Activated CD4-positive, alpha-beta T cell treated with anti-CD3 and anti-CD28 coated beads for 36 hours (primary cell): Measurements from ENCODE around the gene SFMBT1. TPM values are rescaled to one million over a fixed set of nuclear protein-coding genes. Genes with fewer than 3 reads are reported as not detected.

ENCODE experiments used
- ATAC-seq: fragments of 200-7000 bp; cut with Tn5 transposase; one replicate; pipeline ENCODE4 v1.10.0; 2021; ENCODE audit warnings: mild to moderate bottlenecking, moderate library complexity
- CTCF ChIA-PET: fragments of 350-600 bp; sonication (Branson Sonifier 250); formaldehyde crosslinking; loops from one replicate; lab custom pipeline; 2021; ENCODE audit warnings: antibody characterized with exemption; lab: Charles Lee
- POLR2A ChIA-PET: fragments of 350-600 bp; sonication (Branson Sonifier 250); formaldehyde crosslinking; loops from one replicate; lab custom pipeline; 2021; ENCODE audit warnings: antibody characterized with exemption, inconsistent platforms; lab: Charles Lee
- DNase-seq: peaks from one replicate; pipeline ENCODE4 v3.0.0-alpha.2; 2020
- H3K27ac Mint-ChIP-seq: one replicate; pipeline ENCODE4 v1.8.0; 2021; ENCODE audit warnings: mixed read lengths
- H3K27me3 Mint-ChIP-seq: one replicate; pipeline ENCODE4 v1.8.0; 2021; ENCODE audit warnings: mixed read lengths
- H3K36me3 Mint-ChIP-seq: one replicate; pipeline ENCODE4 v1.8.0; 2021; ENCODE audit warnings: low read depth, mixed read lengths
- H3K4me1 Mint-ChIP-seq: one replicate; pipeline ENCODE4 v1.8.0; 2021; ENCODE audit warnings: mixed read lengths
- H3K4me3 Mint-ChIP-seq: one replicate; pipeline ENCODE4 v1.8.0; 2021; ENCODE audit warnings: mild to moderate bottlenecking, moderate library complexity, mixed read lengths
- H3K9me3 Mint-ChIP-seq: one replicate; pipeline ENCODE4 v1.8.0; 2021; ENCODE audit warnings: low read depth, mixed read lengths
- intact Hi-C, 2 experiments: fragments of 100-400 bp; cut with DNase I in 1 of 2; cut with micrococcal nuclease in 1 of 2; formaldehyde crosslinking; loops; one replicate each; pipeline versions ENCODE4 v1.14.2 to v1.15.1; 2022 to 2024; cut with DNase I, micrococcal nuclease
- total RNA-seq, 2 experiments: library from RNA; stranded (reverse); gene quantifications; one replicate each; pipeline ENCODE4 v1.2.3, GENCODE V29; 2021

SFMBT1 gene
- total RNA-seq, 2 experiments from 2014 or later, result 14.5 to 20.3 TPM

DNA sequence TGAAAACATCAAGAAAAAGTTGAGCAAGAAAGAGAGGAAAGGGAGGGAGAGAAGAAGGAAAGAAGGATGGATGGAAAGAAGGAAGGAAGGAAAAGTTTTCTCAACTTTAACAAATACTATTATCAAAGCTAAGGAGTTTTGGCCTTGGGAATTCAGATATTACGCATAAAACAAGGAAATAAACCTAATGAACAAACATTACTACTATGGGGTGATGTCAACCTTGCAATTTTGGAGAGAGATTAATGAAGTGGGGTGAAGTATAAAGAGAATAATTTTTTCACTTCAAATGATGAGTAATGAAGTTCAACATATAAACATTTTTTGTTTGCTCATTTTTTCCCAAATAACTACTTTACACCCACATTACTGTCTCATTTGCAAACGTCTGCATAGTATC is 55.2 kb downstream of the SFMBT1 start:
- Mint-ChIP-seq H3K27ac (peak overlapping the region; percentile 65), H3K36me3 (no peaks in the 10 kb centered on the region), H3K27me3 (no peaks in the 10 kb centered on the region), H3K4me1 (peaks cover 30% of the 10 kb centered on the region), H3K9me3 (no peaks in the 10 kb centered on the region), H3K4me3 (no peak overlapping the region)
- ChIA-PET POLR2A (no interaction called here), CTCF (interaction anchor here (1.0 kb wide), 1 partner anchor 73 kb away, joined by 3 read pairs; no protein-coding TSS in a partner anchor)
- no peak for ATAC-seq
- intact Hi-C loops, result no loop called here
- no peak for DNase-seq

DNA sequence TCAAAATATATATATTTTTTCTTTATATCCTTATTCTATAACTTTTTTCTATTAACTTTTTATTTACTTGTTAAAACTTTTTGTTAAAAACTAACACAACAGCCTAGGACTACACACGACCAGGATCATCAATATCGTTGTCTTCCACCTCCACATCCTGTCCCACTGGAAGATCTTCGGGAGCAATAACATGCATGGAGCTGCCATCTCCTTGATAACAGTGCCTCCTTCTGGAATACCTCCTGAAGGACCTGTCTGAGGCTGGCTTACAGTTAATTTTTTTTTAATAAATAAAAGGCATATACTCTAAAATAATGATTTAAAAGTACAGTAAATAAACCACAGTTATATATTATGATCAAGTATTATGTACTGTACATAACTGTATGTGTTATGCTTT is 58.9 kb downstream of the SFMBT1 start:
- Mint-ChIP-seq H3K36me3 (no peaks in the 10 kb centered on the region), H3K27me3 (no peaks in the 10 kb centered on the region), H3K27ac (no peak overlapping the region), H3K4me3 (no peak overlapping the region), H3K9me3 (no peaks in the 10 kb centered on the region), H3K4me1 (peaks cover 57% of the 10 kb centered on the region)
- CTCF ChIA-PET, result interaction anchor here (0.6 to 1.1 kb wide), 6 partner anchors 9 to 114 kb away, joined by 3 to 4 read pairs (median 3); no protein-coding TSS in a partner anchor
- DNase-seq, result no peak
- intact Hi-C loops, result no loop called here
- POLR2A ChIA-PET, result no interaction called here
- no peak for ATAC-seq

DNA sequence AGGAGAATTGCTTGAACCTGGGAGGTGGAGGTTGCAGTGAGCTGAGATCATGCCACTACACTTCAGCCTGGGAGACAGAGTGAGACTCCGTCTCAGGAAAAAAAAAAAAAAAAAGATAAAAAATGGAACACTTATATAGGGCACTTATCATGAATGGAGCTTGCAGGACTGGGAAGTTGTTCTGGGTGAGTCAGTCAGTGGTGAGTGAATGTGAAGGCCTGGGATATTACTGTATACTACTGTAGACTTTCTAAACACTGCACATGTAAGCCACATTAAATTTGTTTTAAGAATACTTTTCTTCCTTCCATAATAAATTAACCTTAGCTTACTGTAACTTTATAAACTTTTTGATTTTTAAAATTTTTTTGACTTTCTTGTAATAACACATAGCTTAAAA is 59.8 kb downstream of the SFMBT1 start:
- Mint-ChIP-seq H3K27me3 (no peaks in the 10 kb centered on the region), H3K36me3 (peaks cover 2% of the 10 kb centered on the region), H3K4me1 (peaks cover 56% of the 10 kb centered on the region), H3K9me3 (no peaks in the 10 kb centered on the region), H3K27ac (no peak overlapping the region), H3K4me3 (no peak overlapping the region)
- POLR2A ChIA-PET, result interaction anchor here (0.7 kb wide), 1 partner anchor 16 kb away, joined by 3 read pairs; no protein-coding TSS in a partner anchor
- no peak for DNase-seq
- intact Hi-C loops, result no loop called here
- CTCF ChIA-PET, result interaction anchor here (0.6 to 1.1 kb wide), 5 partner anchors 8 to 70 kb away, joined by 3 to 4 read pairs (median 3); no protein-coding TSS in a partner anchor
- ATAC-seq, result no peak

DNA sequence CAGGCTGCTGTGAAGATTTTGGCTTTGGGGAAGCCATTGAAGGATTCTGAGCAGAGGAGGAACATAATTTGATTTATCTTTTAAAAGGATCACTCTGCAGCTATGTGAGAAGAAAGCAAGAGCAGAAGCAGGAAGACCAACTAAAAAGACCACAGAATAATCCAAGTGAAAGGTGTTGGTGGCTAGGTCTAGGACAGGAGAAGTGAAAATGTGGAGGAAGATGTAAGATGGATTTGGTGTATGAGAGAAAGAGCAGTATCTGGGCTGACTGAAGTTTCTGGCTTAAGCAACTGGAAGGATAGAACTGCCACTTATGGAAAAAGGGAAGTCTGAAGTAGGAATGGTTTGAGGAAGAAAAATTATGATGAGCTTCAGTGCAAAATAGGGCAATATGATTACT is 62.0 kb downstream of the SFMBT1 start:
- Mint-ChIP-seq H3K4me3 (peak overlapping the region; percentile 55), H3K36me3 (peaks cover 2% of the 10 kb centered on the region), H3K27me3 (no peaks in the 10 kb centered on the region), H3K27ac (peak overlapping the region; percentile 95), H3K9me3 (no peaks in the 10 kb centered on the region), H3K4me1 (peaks cover 44% of the 10 kb centered on the region)
- ATAC-seq (peak; percentile 23), DNase-seq (no peak)
- intact Hi-C loops, result loop anchor here (1.0 to 5.0 kb wide), 9 partner anchors 38 to 299 kb away; partner anchors contain the start of genes PBRM1 (in 1 of the 2), SFMBT1 (in 1 of the 2) and STIMATE (in 1 of the 2)
- ChIA-PET CTCF (interaction anchor here (0.6 to 2.4 kb wide), 8 partner anchors 9 to 163 kb away, joined by 3 to 7 read pairs (median 3); no protein-coding TSS in a partner anchor), POLR2A (interaction anchor here (0.5 to 1.3 kb wide), 4 partner anchors 12 to 93 kb away, joined by 3 read pairs; no protein-coding TSS in a partner anchor)

DNA sequence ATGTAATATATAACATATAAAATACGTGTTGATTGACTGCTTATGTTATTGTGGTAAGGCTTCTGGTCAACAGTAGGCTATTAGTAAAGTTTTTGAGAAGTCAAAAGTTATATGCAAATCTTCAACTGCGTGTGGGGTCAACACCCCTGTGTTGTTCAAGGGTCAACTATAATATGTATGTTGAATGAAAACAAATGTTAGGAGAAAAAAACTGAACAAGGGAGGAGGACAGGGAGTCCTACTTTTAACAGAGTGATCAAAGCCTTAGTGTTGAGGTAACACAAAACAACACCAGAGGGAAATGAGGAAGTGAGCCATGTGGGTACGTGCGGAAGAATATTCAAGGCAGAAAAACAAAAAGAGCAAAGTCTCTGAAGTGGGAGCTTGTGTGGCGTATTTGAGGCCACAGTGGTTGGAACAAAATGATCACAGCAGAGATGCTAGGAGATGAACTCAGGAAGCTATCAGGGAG is 62.5 kb downstream of the SFMBT1 start:
- Mint-ChIP-seq H3K27me3 (no peaks in the 10 kb centered on the region), H3K9me3 (no peaks in the 10 kb centered on the region), H3K4me3 (peak overlapping the region; percentile 55), H3K4me1 (peaks cover 44% of the 10 kb centered on the region), H3K27ac (peak overlapping the region; percentile 95), H3K36me3 (peaks cover 2% of the 10 kb centered on the region)
- intact Hi-C loops, result loop anchor here (1.0 to 5.0 kb wide), 9 partner anchors 39 to 298 kb away; partner anchors contain the start of genes PBRM1 (in 1 of the 2), SFMBT1 (in 1 of the 2) and STIMATE (in 1 of the 2)
- POLR2A ChIA-PET, result interaction anchor here (0.5 to 1.3 kb wide), 3 partner anchors 60 to 93 kb away, joined by 3 read pairs; no protein-coding TSS in a partner anchor
- DNase-seq (peak; percentile 86), ATAC-seq (peak; percentile 83)
- CTCF ChIA-PET, result interaction anchor here (0.6 to 2.4 kb wide), 7 partner anchors 13 to 162 kb away, joined by 3 to 7 read pairs (median 3); no protein-coding TSS in a partner anchor

DNA sequence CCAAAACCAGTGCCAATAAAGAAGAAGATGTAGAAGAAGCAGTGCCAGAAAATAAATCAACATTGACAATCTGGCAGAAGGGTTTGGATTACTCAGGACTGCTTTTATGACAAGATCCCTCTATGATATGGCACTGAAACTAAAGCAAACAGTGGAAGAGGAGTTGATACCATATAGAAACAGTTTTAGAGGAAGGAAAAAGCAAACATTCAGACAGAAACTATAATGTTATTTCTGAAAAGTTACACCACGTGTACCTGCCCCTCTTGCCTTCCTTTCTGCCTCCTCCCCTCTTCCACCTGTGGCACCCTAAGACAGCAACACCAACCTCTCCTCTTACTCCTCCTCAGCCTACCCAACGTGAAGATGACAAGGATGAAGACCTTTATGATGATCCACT is 63.0 kb downstream of the SFMBT1 start:
- ATAC-seq, result peak; percentile 73
- DNase-seq, result peak; percentile 31
- Mint-ChIP-seq H3K36me3 (peaks cover 2% of the 10 kb centered on the region), H3K27me3 (no peaks in the 10 kb centered on the region), H3K9me3 (no peaks in the 10 kb centered on the region), H3K4me1 (peaks cover 47% of the 10 kb centered on the region), H3K27ac (peak overlapping the region; percentile 95), H3K4me3 (peak overlapping the region; percentile 40)
- intact Hi-C loops, result loop anchor here (1.0 to 5.0 kb wide), 9 partner anchors 39 to 298 kb away; partner anchors contain the start of genes PBRM1 (in 1 of the 2), SFMBT1 (in 1 of the 2) and STIMATE (in 1 of the 2)
- POLR2A ChIA-PET, result interaction anchor here (1.3 kb wide), 1 partner anchor 89 kb away, joined by 3 read pairs; no protein-coding TSS in a partner anchor
- CTCF ChIA-PET, result interaction anchor here (1.0 to 2.4 kb wide), 3 partner anchors 12 to 162 kb away, joined by 3 to 7 read pairs (median 5); no protein-coding TSS in a partner anchor

DNA sequence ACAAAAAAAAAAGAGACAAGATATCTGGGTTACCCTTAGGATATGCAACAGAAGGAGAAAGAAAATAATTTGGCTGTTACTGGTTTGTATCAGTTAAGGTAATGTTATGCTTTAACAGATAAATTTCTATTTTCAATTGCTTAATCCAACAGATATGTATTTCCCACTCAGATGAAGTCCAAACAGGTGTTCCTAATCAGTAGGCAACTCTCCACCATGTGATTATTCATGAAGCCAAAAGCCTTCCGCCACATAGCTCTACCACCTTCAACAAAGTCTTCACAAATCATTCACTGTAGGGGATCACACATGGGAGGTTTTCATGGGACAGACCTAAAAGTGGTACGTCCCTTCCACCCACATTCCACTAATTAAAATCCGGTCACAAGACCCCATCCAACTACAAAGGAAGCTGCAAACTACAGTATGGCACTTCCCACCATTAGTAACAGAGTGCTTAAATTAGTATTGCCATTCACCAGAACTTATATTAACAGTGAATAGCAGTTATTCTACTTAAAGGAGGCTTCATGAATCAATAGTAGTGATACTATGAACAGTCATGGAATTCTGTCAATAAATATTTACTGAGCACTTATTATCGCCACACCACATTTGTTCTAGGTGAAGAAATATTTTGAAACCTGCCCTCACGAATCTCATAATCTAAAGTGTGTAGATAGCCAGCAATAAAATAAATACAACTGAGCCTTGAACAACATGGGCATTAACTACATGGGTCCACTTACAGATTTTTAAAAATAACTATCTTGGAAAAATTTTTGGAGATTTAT is 66.5 kb downstream of the SFMBT1 start:
- intact Hi-C loops, result no loop called here
- Mint-ChIP-seq H3K36me3 (peaks cover 2% of the 10 kb centered on the region), H3K4me3 (no peak overlapping the region), H3K27me3 (no peaks in the 10 kb centered on the region), H3K27ac (no peak overlapping the region), H3K9me3 (no peaks in the 10 kb centered on the region), H3K4me1 (peaks cover 40% of the 10 kb centered on the region)
- CTCF ChIA-PET, result interaction anchor here (0.7 to 2.3 kb wide), 2 partner anchors 10 to 13 kb away, joined by 3 to 5 read pairs; no protein-coding TSS in a partner anchor
- POLR2A ChIA-PET, result no interaction called here
- no peak for ATAC-seq
- DNase-seq, result no peak

DNA sequence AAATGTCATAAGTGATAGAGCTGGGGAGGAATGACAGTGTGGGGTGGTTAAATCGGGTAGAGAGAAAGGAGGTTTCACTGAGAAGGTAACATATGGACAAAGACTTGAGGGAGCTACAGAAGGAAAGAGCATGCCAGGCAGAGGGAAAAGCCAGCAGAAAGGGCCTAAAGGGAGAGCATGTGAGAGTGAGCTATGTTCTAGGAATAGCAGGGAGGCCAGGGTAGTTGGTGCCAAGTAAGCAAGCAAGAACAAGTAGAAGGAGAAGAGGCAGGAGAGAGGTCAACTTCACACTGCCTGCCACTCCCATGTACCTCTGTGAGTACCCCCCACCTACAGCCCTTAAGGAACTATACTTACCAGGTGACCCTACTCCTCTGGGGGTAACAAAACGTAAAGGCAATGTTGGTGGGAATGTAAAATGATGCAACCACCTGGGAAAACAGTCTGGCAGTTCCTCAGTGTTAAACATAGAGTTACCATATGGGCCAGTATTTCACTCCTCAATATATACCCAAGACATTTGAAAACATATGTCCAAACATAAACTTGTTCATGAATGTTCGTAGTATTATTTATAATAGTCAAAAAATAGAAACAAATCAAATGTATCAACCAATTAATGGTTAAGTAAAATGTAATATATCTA is 67.6 kb downstream of the SFMBT1 start:
- ATAC-seq, result no peak
- CTCF ChIA-PET, result interaction anchor here (1.2 to 1.5 kb wide), 2 partner anchors 8 to 13 kb away, joined by 3 to 5 read pairs; no protein-coding TSS in a partner anchor
- intact Hi-C loops, result no loop called here

DNA sequence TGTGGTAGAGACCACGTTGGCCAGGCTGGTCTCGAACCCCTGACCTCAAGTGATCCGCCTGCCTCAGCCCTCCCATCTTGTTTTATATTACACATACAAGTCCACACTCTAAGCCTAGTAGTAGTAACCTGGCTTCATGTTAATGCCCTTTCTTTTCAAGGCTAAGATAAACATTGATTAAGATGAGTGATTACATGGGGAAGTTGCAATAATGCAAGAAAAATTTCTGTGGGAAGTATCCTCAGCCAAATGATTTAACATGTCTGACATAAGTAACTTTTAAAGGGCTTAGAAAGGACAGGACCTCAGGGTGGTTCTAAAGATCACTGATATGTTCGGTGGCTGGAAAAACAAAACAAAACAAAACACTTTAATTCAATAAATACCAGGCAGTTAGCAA is 72.1 kb downstream of the SFMBT1 start:
- ChIA-PET CTCF (no interaction called here), POLR2A (no interaction called here)
- H3K4me1 Mint-ChIP-seq, result peaks cover 15% of the 10 kb centered on the region
- H3K9me3 Mint-ChIP-seq, result no peaks in the 10 kb centered on the region
- no peaks in the 10 kb centered on the region for H3K36me3 Mint-ChIP-seq
- intact Hi-C loops, result no loop called here
- ATAC-seq (no peak), DNase-seq (no peak)
- H3K27ac Mint-ChIP-seq, result no peak overlapping the region
- H3K27me3 Mint-ChIP-seq, result no peaks in the 10 kb centered on the region
- H3K4me3 Mint-ChIP-seq, result no peak overlapping the region

More for the DNA sequence above, 67.6 kb downstream of the SFMBT1 start:
- H3K4me1 Mint-ChIP-seq, result peaks cover 35% of the 10 kb centered on the region
- peaks cover 2% of the 10 kb centered on the region for H3K36me3 Mint-ChIP-seq
- H3K4me3 Mint-ChIP-seq, result no peak overlapping the region
- H3K9me3 Mint-ChIP-seq, result no peaks in the 10 kb centered on the region
- no peak overlapping the region for H3K27ac Mint-ChIP-seq
- H3K27me3 Mint-ChIP-seq, result no peaks in the 10 kb centered on the region
- DNase-seq, result no peak
- POLR2A ChIA-PET, result interaction anchor here (0.6 kb wide), 1 partner anchor 269 kb away, joined by 4 read pairs; no protein-coding TSS in a partner anchor

DNA sequence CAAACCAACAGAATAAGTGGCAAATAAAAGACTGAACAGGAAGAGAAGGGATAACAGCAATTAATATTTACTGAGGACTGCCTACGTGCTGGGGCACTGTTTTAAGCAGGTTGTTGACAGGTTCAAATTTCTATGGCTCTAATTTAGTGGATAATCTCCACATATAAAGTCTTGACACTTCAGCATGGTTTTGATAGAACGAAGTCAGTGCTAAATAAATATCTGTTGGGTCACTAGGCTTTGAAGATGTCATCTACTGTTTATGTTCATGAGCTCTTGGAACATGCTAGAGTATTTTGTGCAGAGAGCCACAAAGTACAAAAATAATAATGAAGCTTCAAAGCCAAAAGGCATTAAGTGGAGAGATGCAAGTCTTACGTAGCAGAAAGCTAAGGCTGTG is 74.0 kb downstream of the SFMBT1 start:
- H3K4me1 Mint-ChIP-seq, result peaks cover 12% of the 10 kb centered on the region
- ChIA-PET CTCF (interaction anchor here (1.0 kb wide), 1 partner anchor 59 kb away, joined by 3 read pairs; no protein-coding TSS in a partner anchor), POLR2A (no interaction called here)
- no peaks in the 10 kb centered on the region for H3K9me3 Mint-ChIP-seq
- no peak overlapping the region for H3K27ac Mint-ChIP-seq
- no peaks in the 10 kb centered on the region for H3K27me3 Mint-ChIP-seq
- no peak overlapping the region for H3K4me3 Mint-ChIP-seq
- ATAC-seq (no peak), DNase-seq (no peak)
- peaks cover 2% of the 10 kb centered on the region for H3K36me3 Mint-ChIP-seq
- intact Hi-C loops, result no loop called here
